Large intestine (tissue), 3 donors: ENCODE measurements around the gene S100A7. TPM values are rescaled to one million over a fixed set of nuclear protein-coding genes. Genes with fewer than 3 reads are reported as not detected.
"Not testable (repeated sequence)": the region's sequence is repeated elsewhere in the genome, so short reads cannot be mapped to it uniquely, and the experiment has no call there.

ENCODE experiments used
- DNase-seq, 2 donors: peaks; one replicate each; pipeline versions ENCODE4 v3.0.0 to v3.0.0-alpha.2; 2013
- H3K27ac ChIP-seq: one replicate; pipeline ENCODE4 v1.5.1; 2013; ENCODE audit warnings: low read length
- H3K27me3 ChIP-seq: 2 replicates; pipeline ENCODE4 v1.6.1; 2013; ENCODE audit warnings: low read length; ENCODE audit not compliant: control insufficient read depth, insufficient read depth
- H3K36me3 ChIP-seq: 2 replicates; pipeline ENCODE4 v1.6.1; 2013; ENCODE audit warnings: low read length; ENCODE audit not compliant: control insufficient read depth, insufficient read depth
- H3K4me1 ChIP-seq: one replicate; pipeline ENCODE4 v1.6.1; 2013; ENCODE audit warnings: low read length; ENCODE audit not compliant: control insufficient read depth, insufficient read depth
- H3K4me3 ChIP-seq: one replicate; pipeline ENCODE4 v1.5.1; 2013; ENCODE audit warnings: low read length
- H3K9me3 ChIP-seq: one replicate; pipeline ENCODE4 v1.6.1; 2013; ENCODE audit warnings: mild to moderate bottlenecking, low read depth, low read length, moderate library complexity; ENCODE audit not compliant: control insufficient read depth
- WGBS: methylation state at CpG from one replicate; pipeline ENCODE4 v1.1.5; 2013; ENCODE audit warnings: low lambda C conversion rate; ENCODE audit not compliant: insufficient coverage; 5-methylcytosine and 5-hydroxymethylcytosine counted together
- polyA plus RNA-seq: library from polyadenylated mRNA; unstranded; fragments of 120-200 nt; gene quantifications from one replicate; pipeline ENCODE4 v1.2.1, GENCODE V29; 2013

The S100A7 gene
- polyA plus RNA-seq, 1 donor: not detected

- not testable (repeated sequence) for H3K27ac ChIP-seq
Measured at GRCh38 chr1:153419436-153419793, 41.0 kb downstream of the S100A7 start.

GRCh38 chr1:153418758-153419435 lies 41.6 kb downstream of the S100A7 start:
- DNase-seq, H3K27me3 ChIP-seq, H3K36me3 ChIP-seq, H3K4me1 ChIP-seq, H3K9me3 ChIP-seq, H3K27ac ChIP-seq, H3K4me3 ChIP-seq: not testable (repeated sequence)
- WGBS: 40% methylated on average over 1 of the region's 7 CpGs

More at GRCh38 chr1:153419436-153419793, 41.0 kb downstream of the S100A7 start:
- H3K9me3 ChIP-seq, H3K4me3 ChIP-seq, DNase-seq, H3K36me3 ChIP-seq, H3K27me3 ChIP-seq, H3K4me1 ChIP-seq: not testable (repeated sequence)
- WGBS: no CpG with 5 or more reads among the region's 2 CpGs

- Histone ChIP-seq H3K4me1 (no peaks in the 10 kb centered on the region), H3K27me3 (no peaks in the 10 kb centered on the region), H3K36me3 (no peaks in the 10 kb centered on the region), H3K27ac (no peak overlapping the region), H3K4me3 (no peak overlapping the region), H3K9me3 (no peaks in the 10 kb centered on the region)
- no CpG with 5 or more reads among the region's 12 CpGs for WGBS
- no peak for DNase-seq
Measured at GRCh38 chr1:153417136-153417888, 43.1 kb downstream of the S100A7 start.

- H3K4me1 ChIP-seq: no peaks in the 10 kb centered on the region
- WGBS: no CpG with 5 or more reads among the region's 6 CpGs
Measured at GRCh38 chr1:153415850-153416570, 44.4 kb downstream of the S100A7 start, which contains the start of gene S100A7A. Gene S100A7A, plus strand, starts transcription at chr1:153416520. Its CDS starts 1,563 bp downstream, at chr1:153418083.

GRCh38 chr1:153413961-153414360 lies 46.5 kb downstream of the S100A7 start:
- H3K27ac ChIP-seq, H3K9me3 ChIP-seq, H3K36me3 ChIP-seq, H3K4me1 ChIP-seq, H3K4me3 ChIP-seq, DNase-seq, H3K27me3 ChIP-seq: not testable (repeated sequence)

More at GRCh38 chr1:153415850-153416570, 44.4 kb downstream of the S100A7 start, which contains the start of gene S100A7A:
- Histone ChIP-seq H3K4me3 (no peak within 1 kb of the TSS), H3K27ac (no peak within 1 kb of the TSS), H3K27me3 (no peaks in the 10 kb centered on the region), H3K36me3 (no peaks in the 10 kb centered on the region), H3K9me3 (no peaks in the 10 kb centered on the region)
- no peak for DNase-seq

Other genes starting within 250 kb of the S100A7 start
- 0.06 TPM for gene PRR9, start 243.1 kb downstream of the S100A7 start, polyA plus RNA-seq
- not detected for gene LORICRIN, start 201.0 kb downstream of the S100A7 start, polyA plus RNA-seq
- not detected for gene PGLYRP3, start 147.7 kb downstream of the S100A7 start, polyA plus RNA-seq
- 0.31 TPM for gene PGLYRP4, start 111.8 kb downstream of the S100A7 start, polyA plus RNA-seq
- gene S100A9, start 102.8 kb downstream of the S100A7 start, polyA plus RNA-seq: 40.3 TPM
- gene S100A12, start 85.0 kb downstream of the S100A7 start, polyA plus RNA-seq: 0.36 TPM
- gene S100A8, start 69.6 kb downstream of the S100A7 start, polyA plus RNA-seq: 2.5 TPM
- not detected for gene S100A7A, start 44.1 kb downstream of the S100A7 start, polyA plus RNA-seq
- gene S100A6, start 75.3 kb upstream of the S100A7 start, polyA plus RNA-seq: 334 TPM
- gene S100A5, start 80.3 kb upstream of the S100A7 start, polyA plus RNA-seq: 0.10 TPM
- 18.0 TPM for gene S100A4, start 85.2 kb upstream of the S100A7 start, polyA plus RNA-seq
- not detected for gene S100A3, start 88.6 kb upstream of the S100A7 start, polyA plus RNA-seq
- gene S100A2, start 105.2 kb upstream of the S100A7 start, polyA plus RNA-seq: 0.67 TPM
- gene S100A16, start 152.5 kb upstream of the S100A7 start, polyA plus RNA-seq: 134 TPM
- 437 TPM for gene S100A14, start 155.7 kb upstream of the S100A7 start, polyA plus RNA-seq
- 77.2 TPM for gene S100A13, start 166.9 kb upstream of the S100A7 start, polyA plus RNA-seq
- gene S100A1, start 167.8 kb upstream of the S100A7 start, polyA plus RNA-seq: 2.8 TPM
- 99.4 TPM for gene CHTOP, start 173.4 kb upstream of the S100A7 start, polyA plus RNA-seq
- gene SNAPIN, start 198.1 kb upstream of the S100A7 start, polyA plus RNA-seq: 30.9 TPM
- 152 TPM for gene ILF2, start 210.3 kb upstream of the S100A7 start, polyA plus RNA-seq
- gene NPR1, start 218.0 kb upstream of the S100A7 start, polyA plus RNA-seq: 4.7 TPM